Smooth muscle cell (in vitro differentiated cells): ENCODE data around the gene ATP7B. TPM values are rescaled to one million over a fixed set of nuclear protein-coding genes. Genes with fewer than 3 reads are reported as not detected.
A peak's percentile ranks its signal among the peaks of the same experiment; 100 is the strongest.
"Not testable (repeated sequence)": the region's sequence is repeated elsewhere in the genome, so short reads cannot be mapped to it uniquely, and the experiment has no call there.

Experiments used
- DNase-seq: peaks from one replicate; lab custom pipeline; 2025; ENCODE audit not compliant: unreplicated experiment; lab: John Stamatoyannopoulos, UW
- H2AFZ ChIP-seq: fragments of 200-600 bp; sonication (generic); 2 replicates; pipeline ENCODE4 v1.6.0; 2016; ENCODE audit warnings: antibody characterized with exemption, low read depth, mild to moderate bottlenecking
- H3F3A ChIP-seq: fragments of 200-600 bp; sonication (generic); 2 replicates; pipeline ENCODE4 v1.6.0; 2017; ENCODE audit warnings: antibody characterized with exemption, low read depth
- H3K27ac ChIP-seq: fragments of 200-600 bp; sonication (generic); 2 replicates; pipeline ENCODE4 v1.5.1; 2016; ENCODE audit warnings: low read depth, mild to moderate bottlenecking
- H3K27me3 ChIP-seq: fragments of 200-600 bp; sonication (generic); 2 replicates; pipeline ENCODE4 v1.6.1; 2016; ENCODE audit warnings: low read depth, mild to moderate bottlenecking
- H3K36me3 ChIP-seq: fragments of 200-600 bp; sonication (generic); 2 replicates; pipeline ENCODE4 v1.5.1; 2016; ENCODE audit warnings: low read depth
- H3K4me1 ChIP-seq: fragments of 200-600 bp; sonication (generic); 2 replicates; pipeline ENCODE4 v1.5.1; 2016; ENCODE audit warnings: low read depth
- H3K4me2 ChIP-seq: fragments of 200-600 bp; sonication (generic); 2 replicates; pipeline ENCODE4 v1.6.0; 2016; ENCODE audit warnings: mild to moderate bottlenecking
- H3K4me3 ChIP-seq: fragments of 200-600 bp; sonication (generic); 2 replicates; pipeline ENCODE4 v1.5.1; 2016; ENCODE audit warnings: mild to moderate bottlenecking
- H3K79me2 ChIP-seq: fragments of 200-600 bp; sonication (generic); 2 replicates; pipeline ENCODE4 v1.6.0; 2016; ENCODE audit warnings: low read depth, mild to moderate bottlenecking
- H3K9ac ChIP-seq: fragments of 200-600 bp; sonication (generic); 2 replicates; pipeline ENCODE4 v1.6.0; 2016; ENCODE audit warnings: low read depth
- H3K9me3 ChIP-seq: fragments of 200-600 bp; sonication (generic); replicated peaks from 2 replicates; pipeline ENCODE4 v1.5.1; 2016; ENCODE audit warnings: low read depth
- H4K20me1 ChIP-seq: fragments of 200-600 bp; sonication (generic); 2 replicates; pipeline ENCODE4 v1.6.0; 2016; ENCODE audit warnings: low read depth
- CTCF ChIP-seq: fragments of 200-600 bp; sonication (generic); IDR thresholded peaks from 2 replicates; pipeline ENCODE4 v1.5.1; 2017; ENCODE audit warnings: borderline replicate concordance, mild to moderate bottlenecking, antibody characterized with exemption; ENCODE audit not compliant: insufficient read depth, poor library complexity, severe bottlenecking
- WGBS: methylation state at CpG from one replicate; pipeline ENCODE4 v1.1.7; 2016; ENCODE audit warnings: low lambda C conversion rate; 5-methylcytosine and 5-hydroxymethylcytosine counted together
- polyA plus RNA-seq: library from polyadenylated mRNA; unstranded; fragments of >200 nt; fragmentation: Nextera tagmentation; extraction: Ambion mirVana; gene quantifications from 2 replicates; pipeline ENCODE4 v1.2.1, GENCODE V29; 2016
- total RNA-seq: library from RNA; depleted of rRNA; stranded (reverse); fragments of >200 nt; gene quantifications from 2 replicates; pipeline ENCODE4 v1.2.3, GENCODE V29; 2014

Gene ATP7B
- total and polyA plus RNA-seq, 2 experiments from 2014 or later = 10.0 to 23.5 TPM

GRCh38 chr13:51988988-51989618 is 22.1 kb downstream of the ATP7B start:
- H3K9ac ChIP-seq = no peak overlapping the region
- DNase-seq = no peak
- H3K4me1 ChIP-seq = no peaks in the 10 kb centered on the region
- TF ChIP-seq CTCF = no peak
- H3K36me3 ChIP-seq = no peaks in the 10 kb centered on the region
- WGBS = 100% methylated on average over 3 of the region's 3 CpGs
- H3K79me2 ChIP-seq = peaks cover 98% of the 10 kb centered on the region
- no peak overlapping the region for H2AFZ ChIP-seq
- no peaks in the 10 kb centered on the region for H3F3A ChIP-seq
- H3K9me3 ChIP-seq = no peaks in the 10 kb centered on the region
- peaks cover 9% of the 10 kb centered on the region for H4K20me1 ChIP-seq
- H3K4me2 ChIP-seq = no peak overlapping the region
- H3K27ac ChIP-seq = no peak overlapping the region
- no peaks in the 10 kb centered on the region for H3K27me3 ChIP-seq
- H3K4me3 ChIP-seq = no peak overlapping the region

- not testable (repeated sequence) for H3K4me3 ChIP-seq, H3K36me3 ChIP-seq, H3K27me3 ChIP-seq, H3K27ac ChIP-seq, H4K20me1 ChIP-seq, H3K9me3 ChIP-seq, H3K4me2 ChIP-seq, H2AFZ ChIP-seq, H3F3A ChIP-seq, DNase-seq, H3K9ac ChIP-seq
- H3K4me1 ChIP-seq = peaks cover 12% of the 10 kb centered on the region
- peaks cover 71% of the 10 kb centered on the region for H3K79me2 ChIP-seq
- WGBS = 91% methylated on average over 4 of the region's 4 CpGs
Measured at GRCh38 chr13:51984904-51985303, 26.3 kb downstream of the ATP7B start.

- H3F3A ChIP-seq, H3K4me2 ChIP-seq, DNase-seq, H3K36me3 ChIP-seq, H2AFZ ChIP-seq, H3K9me3 ChIP-seq, H4K20me1 ChIP-seq, H3K9ac ChIP-seq, H3K27ac ChIP-seq, H3K4me3 ChIP-seq, H3K27me3 ChIP-seq: not testable (repeated sequence)
- Histone ChIP-seq H3K4me1 (peaks cover 12% of the 10 kb centered on the region), H3K79me2 (peaks cover 68% of the 10 kb centered on the region)
- WGBS = 100% methylated on average over 3 of the region's 3 CpGs
Measured at GRCh38 chr13:51983292-51983691, 28.0 kb downstream of the ATP7B start.

- H2AFZ ChIP-seq = peak overlapping the region; percentile 59
- H3K27me3 ChIP-seq = no peaks in the 10 kb centered on the region
- no peaks in the 10 kb centered on the region for H3K9me3 ChIP-seq
- peak overlapping the region; percentile 65 for H3K4me2 ChIP-seq
- H3K36me3 ChIP-seq = no peaks in the 10 kb centered on the region
- no peaks in the 10 kb centered on the region for H3F3A ChIP-seq
- peaks cover 67% of the 10 kb centered on the region for H3K79me2 ChIP-seq
- 36% methylated on average over 4 of the region's 4 CpGs for WGBS
- no peak for DNase-seq
- peak overlapping the region; percentile 54 for H3K27ac ChIP-seq
- H4K20me1 ChIP-seq = no peaks in the 10 kb centered on the region
- H3K4me3 ChIP-seq = peak overlapping the region; percentile 20
- no peak overlapping the region for H3K9ac ChIP-seq
- TF ChIP-seq CTCF = no peak
- peaks cover 12% of the 10 kb centered on the region for H3K4me1 ChIP-seq
Measured at GRCh38 chr13:51981355-51981754, 29.9 kb downstream of the ATP7B start.
